ENCODE measurements around the gene TSHB. TPM values are rescaled to one million over a fixed set of nuclear protein-coding genes. Genes with fewer than 3 reads are reported as not detected.

The TSHB gene
- total RNA-seq (not detected), polyA plus RNA-seq (not detected)
- long read RNA-seq, donor 1: 0 reads
- long read RNA-seq, donor 2: 0 reads
- long read RNA-seq, donor 3: 0 reads

- no peak within 1 kb of the TSS for H3K4me3 ChIP-seq
- no peak for TF ChIP-seq POLR2A (IDR thresholded peaks at IDR 0.05)
- no peak for TF ChIP-seq CTCF (IDR thresholded peaks at IDR 0.05)
- no peak for DNase-seq
- no peaks in the 10 kb centered on the region for H3K36me3 ChIP-seq
- no peak within 1 kb of the TSS for H3K27ac ChIP-seq
- H3K9me3 ChIP-seq: no peaks in the 10 kb centered on the region
- intact Hi-C loops (cut with DNase I): no loop called here
- peaks cover 0 to 3% (median 0%) of the 10 kb centered on the region in 12 donors for H3K4me1 ChIP-seq
- ATAC-seq: no peak
- H3K27me3 ChIP-seq: no peaks in the 10 kb centered on the region
These were observed at the start of gene TSHB for GRCh38 chr1:115029526-115029925. Gene TSHB (plus strand): TSS chr1:115029826. CDS start chr1:115033363, 3,537 bp downstream.

GRCh38 chr1:114982251-114982650, 47.4 kb upstream of the TSHB start:
- Histone ChIP-seq H3K36me3 (no peaks in the 10 kb centered on the region), H3K4me1 (no peaks in the 10 kb centered on the region), H3K27ac (no peak overlapping the region), H3K4me3 (no peak overlapping the region), H3K9me3 (peaks cover 0 to 24% (median 8%) of the 10 kb centered on the region in 12 donors), H3K27me3 (peaks cover 0 to 7% (median 0%) of the 10 kb centered on the region in 9 donors)
- DNase-seq: no peak
- no peak for ATAC-seq
- TF ChIP-seq CTCF (IDR thresholded peaks at IDR 0.05) (no peak), POLR2A (IDR thresholded peaks at IDR 0.05) (no peak)
- 0 to 98% (median 50%) methylated on average over 1 of the region's 1 CpG for WGBS, 4 donors
- intact Hi-C loops (cut with DNase I): loop anchor here in 4 of 10 donors (5.0 kb wide), 1 partner anchor 70 kb away; no protein-coding TSS in a partner anchor

GRCh38 chr1:114986286-114986685, 43.3 kb upstream of the TSHB start:
- H3K4me3 ChIP-seq: no peak overlapping the region
- ATAC-seq (no peak), DNase-seq (no peak)
- no peak overlapping the region for H3K27ac ChIP-seq
- no peaks in the 10 kb centered on the region for H3K27me3 ChIP-seq
- intact Hi-C loops (cut with DNase I): no loop called here
- no peaks in the 10 kb centered on the region for H3K4me1 ChIP-seq
- no peak for TF ChIP-seq CTCF (IDR thresholded peaks at IDR 0.05)
- no peak for TF ChIP-seq POLR2A (IDR thresholded peaks at IDR 0.05)
- H3K9me3 ChIP-seq: peaks cover 0 to 53% (median 21%) of the 10 kb centered on the region in 12 donors
- no peaks in the 10 kb centered on the region for H3K36me3 ChIP-seq

- ATAC-seq (no peak), DNase-seq (no peak)
- Histone ChIP-seq H3K4me3 (no peak overlapping the region), H3K27ac (no peak overlapping the region), H3K4me1 (no peaks in the 10 kb centered on the region), H3K27me3 (no peaks in the 10 kb centered on the region), H3K36me3 (no peaks in the 10 kb centered on the region), H3K9me3 (peaks cover 0 to 35% (median 14%) of the 10 kb centered on the region in 12 donors)
- intact Hi-C loops (cut with DNase I): no loop called here
- 80 to 87% (median 84%) methylated on average over 1 of the region's 1 CpG for WGBS, 4 donors
- TF ChIP-seq CTCF (IDR thresholded peaks at IDR 0.05): no peak
- no peak for TF ChIP-seq POLR2A (IDR thresholded peaks at IDR 0.05)
These were observed 41.5 kb upstream of the TSHB start for GRCh38 chr1:114988095-114988494.
